GM15510 (cell line): ENCODE results near the gene RTL1.

Experiments
- POLR2A ChIP-seq: IDR thresholded peaks from 3 replicates; pipeline ENCODE4 v1.6.1; 2011; ENCODE audit warnings: borderline replicate concordance; ENCODE audit not compliant: insufficient read length; ENCODE audit errors: extremely low read depth

RTL1 gene

DNA sequence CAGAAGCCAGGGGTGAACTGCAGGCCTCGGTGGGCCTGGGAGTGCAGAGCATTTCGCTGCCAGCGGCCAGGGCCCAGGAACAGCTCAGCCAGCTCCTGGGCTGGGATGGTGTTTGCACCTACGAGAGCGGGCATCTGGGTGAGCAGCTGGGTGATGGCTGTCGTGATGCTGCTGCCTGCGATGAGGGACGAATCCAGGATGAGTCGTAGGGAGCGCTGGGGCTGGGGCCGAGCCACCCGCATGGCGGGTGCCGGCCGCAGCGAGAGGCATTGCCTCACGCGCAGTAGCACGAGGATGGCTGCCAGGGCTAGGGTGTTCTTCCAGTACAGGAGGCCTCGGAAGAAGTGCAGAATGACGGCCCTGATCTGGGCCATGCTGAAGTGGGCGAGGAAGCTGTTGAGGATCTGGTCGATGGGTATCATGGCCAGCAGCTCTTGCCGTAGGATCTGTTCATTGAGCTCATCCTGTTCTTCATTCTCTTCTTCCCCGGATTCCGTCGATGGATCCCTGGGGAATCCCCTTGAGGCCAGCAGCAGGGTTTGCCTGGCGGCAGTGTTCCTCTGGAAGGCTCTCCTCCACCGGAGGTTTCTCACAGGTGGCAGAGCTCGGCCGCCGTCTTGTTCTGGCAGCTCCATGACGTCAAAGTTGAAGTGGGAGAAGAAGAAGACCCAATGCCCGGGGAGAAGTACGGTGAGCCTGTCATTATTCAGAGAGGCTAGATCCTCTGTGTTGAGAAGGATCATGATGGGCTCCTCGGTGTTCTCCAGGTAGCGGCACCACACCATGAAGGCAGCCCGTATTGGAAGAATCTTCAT lies 22.1 kb downstream of the RTL1 start:
- TF ChIP-seq POLR2A = no peak

DNA sequence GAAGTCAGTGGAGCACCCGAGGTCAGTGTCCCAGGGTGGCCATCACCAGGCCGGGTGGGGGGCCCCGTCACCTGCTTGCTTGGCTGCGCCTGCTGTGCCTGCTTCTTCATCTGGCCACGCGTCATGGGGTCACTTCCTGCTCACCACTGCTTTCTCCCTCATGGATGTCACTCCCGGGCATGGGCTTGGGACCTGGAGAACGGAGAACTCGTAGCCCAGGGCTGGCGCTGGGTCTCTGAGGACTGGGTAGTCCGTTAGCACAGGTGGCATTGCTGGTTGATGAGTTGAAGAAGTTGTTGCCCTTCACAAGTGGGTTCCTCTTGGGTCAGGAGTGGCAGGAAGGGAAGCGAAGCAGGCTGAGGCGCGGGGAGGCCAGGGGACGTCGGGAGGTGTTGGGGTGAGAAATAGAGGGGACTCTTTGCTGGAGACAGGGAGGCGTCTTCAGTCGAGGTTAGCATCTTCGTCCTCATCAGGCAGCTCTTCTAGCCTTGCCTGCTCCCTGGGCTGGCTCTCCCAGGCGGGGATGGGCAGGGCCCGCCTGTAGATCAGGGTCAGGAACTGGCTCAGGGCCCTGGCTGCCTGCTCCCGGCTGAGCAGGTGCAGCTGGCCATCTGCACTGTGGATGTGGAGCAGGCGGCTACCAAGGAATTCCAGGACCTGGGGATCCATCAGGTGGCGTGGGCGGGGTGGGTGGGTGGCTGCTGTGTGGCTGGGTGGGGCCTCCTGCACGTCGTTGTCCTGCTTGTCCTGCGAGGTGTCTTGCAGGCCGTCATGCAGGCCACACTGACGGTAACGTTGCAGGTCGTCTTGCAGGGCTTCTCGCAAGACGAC lies 23.0 kb downstream of the RTL1 start:
- TF ChIP-seq POLR2A = no peak

DNA sequence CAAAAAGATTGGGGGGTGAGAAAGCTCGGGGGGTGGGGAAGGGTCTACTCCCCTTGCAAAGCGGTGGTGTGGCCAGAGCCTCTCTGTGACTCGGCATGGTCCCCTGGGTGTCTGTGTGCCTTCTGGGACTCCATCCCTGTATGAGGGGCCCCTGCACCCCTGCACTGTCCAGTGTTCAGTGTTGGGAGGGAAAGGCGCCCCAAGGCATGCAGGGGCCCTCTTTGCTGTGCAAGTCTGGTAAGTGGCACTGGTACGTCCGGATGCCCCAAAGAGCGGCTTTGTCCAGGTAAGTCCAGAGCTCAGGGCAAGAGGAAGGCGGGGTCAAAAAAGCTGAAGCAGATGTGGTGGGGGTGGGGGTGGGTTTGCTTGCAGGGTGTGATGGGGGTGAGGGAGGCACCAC lies 23.7 kb downstream of the RTL1 start:
- TF ChIP-seq POLR2A = no peak

DNA sequence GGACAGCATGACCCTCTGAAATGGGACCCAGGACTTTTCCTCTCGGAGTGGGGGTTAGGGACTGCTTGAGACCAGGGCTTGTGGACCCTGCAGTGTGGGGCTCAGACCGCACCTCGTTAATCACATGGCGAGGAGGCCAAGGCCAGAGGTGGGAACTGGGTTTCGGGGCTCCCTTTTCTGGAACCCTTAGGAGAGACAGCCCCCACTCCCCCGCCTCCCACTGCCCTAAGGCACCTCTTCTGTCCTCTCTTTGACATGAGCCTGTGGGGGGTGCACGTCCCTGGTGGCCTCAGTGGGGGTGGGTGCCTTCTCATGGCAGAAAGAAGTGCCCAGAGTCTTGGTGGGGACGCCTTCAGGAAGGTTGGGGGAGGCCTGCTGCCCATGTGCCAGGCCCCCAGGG lies 24.3 kb downstream of the RTL1 start:
- TF ChIP-seq POLR2A = no peak

DNA sequence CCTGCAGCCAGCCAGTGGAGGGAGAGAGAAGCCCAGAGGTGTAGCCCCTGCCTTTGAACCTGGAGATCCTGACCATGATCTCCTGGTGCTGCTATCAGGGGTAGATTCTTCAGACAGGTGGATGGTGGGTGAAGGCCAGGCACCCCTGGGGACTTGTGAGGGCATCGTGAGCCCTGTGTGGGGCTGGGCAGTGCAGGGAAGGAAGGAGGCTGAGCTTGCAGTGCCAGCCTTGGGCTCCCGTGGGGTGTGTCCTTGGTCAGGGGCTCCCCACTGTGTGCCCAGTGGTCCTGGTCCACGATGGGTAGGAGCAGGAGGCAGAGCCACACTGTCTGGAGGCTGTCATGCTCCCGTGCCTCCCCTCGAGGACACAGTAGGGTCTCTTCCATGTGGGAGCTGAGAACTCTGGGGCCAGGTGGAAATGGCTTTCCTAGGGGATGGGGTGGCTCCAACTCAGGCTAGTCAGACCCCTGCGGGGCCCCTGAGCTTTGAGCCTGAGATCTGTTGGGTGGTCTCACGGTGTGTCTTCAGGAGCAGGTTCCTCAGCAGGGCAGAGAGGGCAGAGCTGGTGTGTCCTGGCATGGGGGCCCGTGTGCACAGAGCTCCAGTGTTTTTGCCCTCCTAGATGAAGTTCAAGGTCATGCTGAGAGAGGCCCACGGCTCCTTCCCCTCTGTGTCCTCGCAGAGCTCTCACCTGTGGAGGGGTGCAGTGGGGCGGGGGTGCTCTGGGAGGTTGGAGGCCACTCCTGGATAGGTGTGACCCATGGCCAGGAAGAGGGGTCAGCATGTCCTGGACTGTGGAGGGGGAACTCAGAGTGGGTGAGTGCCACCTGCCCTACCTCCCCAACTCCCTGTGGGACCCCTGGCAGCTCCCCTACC lies 25.0 kb downstream of the RTL1 start:
- TF ChIP-seq POLR2A = no peak

DNA sequence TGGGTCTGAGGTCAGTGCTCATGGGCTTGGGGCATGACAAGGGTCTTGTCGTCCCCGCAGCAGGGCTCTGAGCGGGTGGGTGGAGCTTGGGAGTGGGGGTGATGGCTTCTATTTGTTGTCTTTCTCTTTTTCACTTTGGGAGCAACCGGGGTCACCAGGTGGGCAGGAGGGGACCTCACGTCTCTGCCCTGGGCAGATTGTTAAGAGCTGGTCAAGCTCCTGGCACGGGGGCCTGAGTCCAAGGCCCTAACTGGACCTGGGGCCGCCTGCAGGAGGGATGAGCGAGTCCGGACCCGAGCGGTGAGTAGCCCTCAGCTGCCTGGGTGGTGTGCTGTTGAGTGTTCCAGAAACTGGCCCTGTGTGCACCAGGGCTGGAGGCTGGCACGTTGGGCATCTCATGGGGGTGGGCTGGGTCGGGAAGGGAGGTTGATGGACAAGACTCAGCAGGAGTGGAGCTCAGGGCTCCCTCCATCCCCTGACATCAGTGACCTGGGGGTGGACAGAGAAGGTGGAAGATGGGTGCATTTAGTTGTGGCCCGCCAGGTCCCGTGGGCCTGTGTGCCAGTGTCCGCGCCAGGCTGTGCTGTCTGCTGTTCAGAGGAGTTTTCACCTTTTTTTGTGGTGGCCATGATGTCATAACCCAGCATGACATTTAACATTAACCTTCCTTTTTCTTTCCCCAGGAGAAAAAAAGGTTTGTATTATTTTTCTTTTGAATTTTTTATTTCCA lies 27.5 kb downstream of the RTL1 start:
- TF ChIP-seq POLR2A = no peak

DNA sequence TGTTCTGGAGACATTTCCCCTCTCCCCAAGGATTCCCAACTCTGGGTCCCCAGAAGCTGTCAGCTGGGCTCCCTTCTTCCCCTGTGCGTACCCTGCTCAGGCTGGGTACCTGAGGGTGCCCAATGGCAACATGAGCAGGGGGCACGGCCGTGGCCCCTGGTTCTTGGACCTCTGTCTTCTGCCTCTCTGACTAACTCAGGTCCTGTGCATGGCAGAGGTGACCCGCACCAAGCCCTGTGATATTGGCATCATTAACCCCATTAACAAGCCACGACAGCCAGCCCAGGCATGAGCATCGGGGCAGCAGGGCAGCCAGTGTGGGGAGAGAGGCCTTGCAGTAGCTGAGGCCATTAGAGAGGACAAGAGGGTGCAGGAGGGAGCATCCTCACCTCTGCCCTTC lies 28.4 kb downstream of the RTL1 start:
- no peak for TF ChIP-seq POLR2A

DNA sequence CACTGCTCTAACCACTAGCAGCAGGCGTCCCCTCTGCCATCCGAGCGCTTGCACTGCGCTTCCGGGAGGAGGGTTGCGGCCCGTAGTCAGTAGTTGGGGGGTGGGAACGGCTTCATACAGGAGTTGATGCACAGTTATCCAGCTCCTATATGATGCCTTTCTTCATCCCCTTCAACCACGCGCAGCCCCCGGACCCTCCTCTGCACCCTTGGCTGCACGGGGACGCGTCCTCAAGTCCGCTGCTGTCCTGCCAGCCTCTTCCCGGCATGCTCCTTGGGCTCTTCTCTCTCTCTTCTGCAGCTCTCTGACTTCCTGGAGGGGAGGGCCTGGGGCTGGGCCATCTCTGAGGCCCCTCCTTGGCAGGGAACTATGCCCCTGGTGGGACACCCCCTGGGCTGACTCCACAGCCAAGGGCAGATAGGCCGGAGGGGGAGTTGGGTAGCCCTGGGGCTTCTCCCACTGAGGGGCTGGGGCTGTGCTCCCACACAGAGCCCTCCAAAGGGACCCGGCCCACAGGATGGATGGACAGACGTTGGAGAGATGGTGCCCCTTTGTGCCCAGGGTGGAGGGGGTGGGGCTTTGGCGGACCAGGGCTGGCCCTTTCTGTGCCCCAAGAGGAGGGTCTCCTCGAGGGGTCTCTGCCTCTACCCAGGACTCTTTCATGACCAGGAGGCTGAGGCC lies 29.0 kb downstream of the RTL1 start:
- TF ChIP-seq POLR2A = no peak

DNA sequence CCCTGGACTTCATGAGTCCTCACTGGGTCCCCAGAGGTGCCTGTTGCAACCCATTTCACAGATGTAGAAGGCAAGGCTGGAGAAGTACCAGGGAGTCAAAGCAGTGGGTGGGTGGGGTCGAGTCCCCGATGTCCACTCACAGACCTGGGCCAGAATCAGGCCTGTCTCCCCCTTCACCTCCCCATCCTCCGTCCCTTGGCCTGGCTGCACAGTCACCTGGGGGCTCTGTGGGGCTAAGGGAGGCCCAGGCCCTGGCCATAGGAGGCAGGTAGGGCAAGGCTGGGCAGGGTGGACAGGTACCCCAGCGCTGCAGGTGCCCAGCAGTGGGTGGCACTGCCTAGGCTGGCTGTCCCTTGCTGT lies 29.5 kb downstream of the RTL1 start:
- TF ChIP-seq POLR2A = no peak

DNA sequence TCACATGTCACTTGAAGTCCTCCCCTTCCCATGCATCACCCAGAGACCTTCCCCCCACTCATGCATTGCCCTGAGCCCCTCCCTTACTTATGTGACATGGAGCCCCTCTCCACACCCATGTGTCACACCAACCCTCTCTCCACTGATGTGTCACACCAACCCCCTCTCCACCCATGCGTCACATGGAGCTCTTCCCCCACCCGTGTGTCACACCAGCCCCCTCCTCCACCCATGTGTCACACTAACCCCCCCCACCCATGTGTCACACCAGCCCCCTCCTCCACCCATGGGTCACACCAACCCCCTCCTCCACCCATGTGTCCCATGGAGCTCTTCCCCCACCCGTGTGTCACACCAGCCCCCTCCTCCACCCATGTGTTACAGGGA lies 30.4 kb downstream of the RTL1 start:
- no peak for TF ChIP-seq POLR2A

DNA sequence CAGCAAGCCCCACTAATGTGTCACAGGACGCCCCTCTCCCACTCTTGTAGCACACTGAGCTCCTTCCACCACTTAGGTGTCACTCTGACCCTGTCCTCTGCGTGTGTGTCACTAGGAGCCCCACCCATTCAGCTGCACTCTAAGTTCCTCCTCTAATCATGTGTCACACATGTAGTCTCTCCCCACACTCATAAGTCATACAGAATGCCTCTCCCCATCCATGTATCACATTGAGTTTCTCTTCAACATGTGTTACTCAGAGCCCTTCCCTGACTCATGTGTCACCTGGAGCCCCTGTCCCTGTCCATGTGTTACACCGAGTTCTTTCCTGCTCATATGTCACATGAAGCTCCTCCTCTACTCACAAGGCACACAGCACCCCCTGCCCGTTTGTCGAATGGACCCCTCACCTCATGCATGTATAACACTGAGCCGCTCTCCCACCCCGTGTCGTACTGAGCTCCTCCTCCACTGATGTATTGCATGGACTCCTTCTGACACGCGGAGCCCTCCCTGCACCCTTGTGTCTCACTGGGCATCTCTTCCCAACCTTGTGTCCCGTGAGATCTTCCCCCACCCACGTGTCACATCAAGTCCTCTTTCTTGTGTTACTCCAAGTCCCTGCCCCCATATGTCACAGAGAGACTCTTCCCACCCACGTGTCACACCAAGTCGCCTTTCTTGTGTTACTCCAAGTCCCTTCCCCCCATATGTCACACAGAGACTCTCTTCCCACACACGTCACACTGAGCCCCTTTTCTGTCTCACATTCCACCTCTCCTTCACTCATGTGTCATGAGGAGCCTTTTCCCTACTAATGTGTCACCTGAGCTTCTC lies 31.0 kb downstream of the RTL1 start:
- no peak for TF ChIP-seq POLR2A

DNA sequence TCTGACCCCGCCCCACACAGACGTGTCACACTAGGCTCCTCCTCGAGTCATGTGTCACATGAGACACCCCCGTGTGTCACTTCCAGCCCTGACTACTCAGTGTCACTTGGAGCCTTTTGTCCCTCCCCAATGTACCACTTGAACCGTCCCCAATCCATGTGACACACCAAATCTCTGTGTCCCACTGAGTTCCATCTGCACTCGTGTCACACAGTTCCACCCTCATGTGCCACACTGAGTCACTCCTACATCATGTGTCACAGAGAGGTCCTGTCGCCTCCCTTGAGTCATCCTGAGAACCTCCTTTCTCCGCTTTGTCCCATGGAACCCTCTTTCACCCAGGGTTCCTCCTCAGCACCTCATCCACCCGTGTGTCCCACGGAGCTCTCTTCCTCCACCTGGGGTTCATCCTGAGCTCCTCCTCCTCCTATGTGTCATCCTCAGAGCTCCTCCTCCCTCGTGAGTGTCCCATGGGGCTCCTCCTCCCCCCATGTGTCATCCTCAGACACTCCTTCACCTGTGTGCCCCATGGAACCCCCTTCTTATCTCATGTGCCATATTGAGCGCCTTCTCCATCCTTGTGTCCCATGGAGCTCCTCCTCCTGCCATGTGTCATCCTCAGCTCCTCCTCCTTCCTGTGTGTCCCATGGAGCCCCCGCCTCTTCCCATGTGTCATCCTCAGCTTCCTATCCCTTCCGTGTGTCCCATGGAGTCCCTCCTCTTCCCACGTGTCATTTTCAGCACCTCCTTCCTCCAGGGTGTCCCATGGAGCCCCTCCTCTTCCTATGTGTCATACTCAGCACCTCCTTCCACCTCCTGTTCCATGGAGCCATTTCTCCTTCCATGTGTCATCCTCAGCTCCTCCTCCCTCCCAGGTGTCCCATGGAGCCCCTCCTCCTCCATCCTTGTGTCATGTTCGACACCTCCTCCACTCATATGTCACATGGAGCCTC lies 32.0 kb downstream of the RTL1 start:
- TF ChIP-seq POLR2A = no peak
